Measurements from ENCODE around the gene SSB. TPM values are rescaled to one million over a fixed set of nuclear protein-coding genes. Genes with fewer than 3 reads are reported as not detected.

The SSB gene
- total RNA-seq, 1 donor from 2014 or later = 94.7 TPM

- Mint-ChIP-seq H3K27ac (no peak overlapping the region), H3K27me3 (no peaks in the 10 kb centered on the region), H3K36me3 (ENCODE audit: low read depth) (peaks cover 7% of the 10 kb centered on the region), H3K9me3 (no peaks in the 10 kb centered on the region), H3K4me3 (no peak overlapping the region), H3K4me1 (peaks cover 10% of the 10 kb centered on the region)
- POLR2A ChIA-PET = no interaction called here
- DNase-seq = no peak
- TF ChIP-seq CTCF (IDR thresholded peaks at IDR 0.05) = no peak
- CTCF ChIA-PET = no interaction called here
- ATAC-seq (ENCODE audit: low read depth) = no peak
- intact Hi-C loops (cut with micrococcal nuclease) = no loop called here
Observed at GRCh38 chr2:169859423-169859822, 60.8 kb downstream of the SSB start.

GRCh38 chr2:169860149-169860548 lies 61.5 kb downstream of the SSB start:
- TF ChIP-seq CTCF (IDR thresholded peaks at IDR 0.05) = no peak
- POLR2A ChIA-PET = no interaction called here
- Mint-ChIP-seq H3K36me3 (ENCODE audit: low read depth) (peaks cover 7% of the 10 kb centered on the region), H3K4me3 (no peak overlapping the region), H3K27me3 (no peaks in the 10 kb centered on the region), H3K4me1 (peaks cover 10% of the 10 kb centered on the region), H3K9me3 (no peaks in the 10 kb centered on the region), H3K27ac (no peak overlapping the region)
- intact Hi-C loops (cut with micrococcal nuclease) = no loop called here
- CTCF ChIA-PET = no interaction called here
- ATAC-seq (ENCODE audit: low read depth) (no peak), DNase-seq (no peak)

Other genes starting within 250 kb of the SSB start
- gene FASTKD1, start 225.0 kb upstream of the SSB start, total RNA-seq = 23.5 and 27.1 TPM in 2 replicates
- gene PPIG, start 214.5 kb upstream of the SSB start, total RNA-seq = 68.0 and 69.8 TPM in 2 replicates
- gene CFAP210, start 104.5 kb upstream of the SSB start, total RNA-seq = not detected in 2 replicates
- gene PHOSPHO2, start 104.4 kb upstream of the SSB start, total RNA-seq = 3.2 and 6.3 TPM in 2 replicates
- 2.1 and 2.6 TPM in 2 replicates for gene KLHL23, start 65.0 kb upstream of the SSB start, total RNA-seq
- gene METTL5, start 26.0 kb downstream of the SSB start, total RNA-seq = 48.3 and 51.1 TPM in 2 replicates
- gene UBR3, start 28.6 kb downstream of the SSB start, total RNA-seq = 29.4 and 35.6 TPM in 2 replicates